HCT116 (cell line): ENCODE measurements around the gene TMEM135. TPM values are rescaled to one million over a fixed set of nuclear protein-coding genes. Genes with fewer than 3 reads are reported as not detected.

Source experiments
- ATAC-seq: fragments of 200-7000 bp; cut with Tn5 transposase; 2 replicates; pipeline ENCODE4 v1.9.1; 2020; ENCODE audit warnings: mild to moderate bottlenecking, moderate library complexity
- BruUV-seq: library from RNA; stranded (reverse); fragments of 400-500 nt; replicated peaks from 2 replicates; lab custom pipeline; 2021; lab: Mats Ljungman, UMichigan
- CTCF ChIA-PET: fragments of 300-600 bp; sonication (Branson Sonifier 250); formaldehyde crosslinking; loops from one replicate; lab custom pipeline; 2021; ENCODE audit warnings: antibody characterized with exemption; lab: Charles Lee
- POLR2A ChIA-PET: fragments of 300-600, 350-600 bp; sonication (Branson Sonifier 250); formaldehyde crosslinking; loops from one replicate; lab custom pipeline; 2021; ENCODE audit warnings: antibody characterized with exemption; lab: Charles Lee
- RAD21 ChIA-PET, 2 experiments: fragments of 300-600 bp; sonication (Branson Sonifier 250); formaldehyde crosslinking; loops; one replicate each; lab custom pipeline; 2023; ENCODE audit warnings: low total read pairs in 2 of 2; ENCODE audit not compliant: uncharacterized antibody in 2 of 2, unreplicated experiment in 2 of 2, low non-redundant PET in 1 of 2; lab: Charles Lee
- DNase-seq: peaks from one replicate; pipeline ENCODE4 v3.0.0-alpha.2; 2010; ENCODE audit warnings: low read depth, low spot score
- H2AFZ ChIP-seq: fragments of 200-600 bp; shearing (Covaris generic), sonication (generic); 2 replicates; pipeline ENCODE4 v1.6.1; 2017; ENCODE audit warnings: low read depth, mixed run types, mixed read lengths, antibody characterized with exemption, low read length; ENCODE audit not compliant: poor library complexity, severe bottlenecking
- H3K27ac ChIP-seq: 2 replicates; pipeline ENCODE4 v1.5.1; 2012; ENCODE audit warnings: low read depth, low read length
- H3K27me3 ChIP-seq: fragments of 200-600 bp; sonication (generic); 2 replicates; pipeline ENCODE4 v1.6.1; 2016; ENCODE audit warnings: mixed run types, low read length, mixed read lengths; ENCODE audit not compliant: insufficient read depth
- H3K36me3 ChIP-seq, 2 experiments: fragments of 200-500 bp in 1 of 2; fragments of 200-600 bp in 1 of 2; sonication (Bioruptor generic) in 1 of 2; sonication (generic) in 1 of 2; 2 replicates each; pipeline versions ENCODE4 v1.5.1 to v1.6.1; 2014 to 2016; ENCODE audit warnings: low read length in 2 of 2, inconsistent platforms in 1 of 2, mixed read lengths in 1 of 2, mixed run types in 1 of 2; ENCODE audit not compliant: insufficient read depth in 2 of 2, control insufficient read depth in 1 of 2
- H3K4me1 ChIP-seq, 2 experiments: fragments of 200-600 bp in 1 of 2; sonication (generic) in 1 of 2; 2 replicates each; pipeline versions ENCODE4 v1.5.1 to v1.6.1; 2012 to 2017; ENCODE audit warnings: low read length in 2 of 2, inconsistent platforms in 1 of 2, mild to moderate bottlenecking in 1 of 2, mixed read lengths in 1 of 2, mixed run types in 1 of 2, moderate library complexity in 1 of 2; ENCODE audit not compliant: insufficient read depth in 2 of 2, control insufficient read depth in 1 of 2
- H3K4me2 ChIP-seq: fragments of 200-600 bp; sonication (generic); 2 replicates; pipeline ENCODE4 v1.6.1; 2017; ENCODE audit warnings: mixed run types, low read length, mixed read lengths
- H3K4me3 ChIP-seq, 2 experiments: fragments of 200-600 bp in 1 of 2; sonication (generic) in 1 of 2; replicated peaks in 1 of 2; 2 replicates each; pipeline ENCODE4 v1.5.1; 2011 to 2016; ENCODE audit warnings: low read length in 2 of 2, control low read depth in 1 of 2, low read depth in 1 of 2, mild to moderate bottlenecking in 1 of 2, mixed read lengths in 1 of 2, mixed run types in 1 of 2
- H3K79me2 ChIP-seq: fragments of 200-600 bp; sonication (generic); 2 replicates; pipeline ENCODE4 v1.6.1; 2017; ENCODE audit warnings: mild to moderate bottlenecking, mixed run types, low read length, moderate library complexity, mixed read lengths; ENCODE audit not compliant: insufficient read depth
- H3K9ac ChIP-seq: fragments of 200-600 bp; sonication (generic); 2 replicates; pipeline ENCODE4 v1.6.1; 2016; ENCODE audit warnings: low read length, mixed read lengths
- H3K9me2 ChIP-seq: fragments of 200-600 bp; sonication (generic), shearing (Covaris generic); 2 replicates; pipeline ENCODE4 v1.6.1; 2017; ENCODE audit warnings: mixed run types, mild to moderate bottlenecking, moderate library complexity; ENCODE audit not compliant: insufficient read depth
- H3K9me3 ChIP-seq, 2 experiments: fragments of 200-500 bp in 1 of 2; fragments of 200-600 bp in 1 of 2; sonication (Bioruptor generic) in 1 of 2; sonication (generic) in 1 of 2; 2 replicates each; pipeline ENCODE4 v1.6.1; 2014 to 2017; ENCODE audit warnings: low read length in 2 of 2, mixed read lengths in 2 of 2, inconsistent platforms in 1 of 2, low read depth in 1 of 2, mild to moderate bottlenecking in 1 of 2, mixed run types in 1 of 2, moderate library complexity in 1 of 2; ENCODE audit not compliant: control insufficient read depth in 1 of 2, insufficient read depth in 1 of 2
- H4K20me1 ChIP-seq: fragments of 200-600 bp; sonication (generic), shearing (Covaris generic); 2 replicates; pipeline ENCODE4 v1.6.1; 2017; ENCODE audit warnings: mixed run types, mild to moderate bottlenecking, moderate library complexity; ENCODE audit not compliant: insufficient read depth
- CBX3 ChIP-seq: IDR thresholded peaks from 2 replicates; pipeline ENCODE4 v1.6.1; 2012; ENCODE audit warnings: low read depth
- CTCF ChIP-seq, 3 experiments: fragments of 200-600 bp in 1 of 3; sonication (generic) in 1 of 3; IDR thresholded peaks in 2 of 3; conservative IDR thresholded peaks in 1 of 3; 2 replicates each; pipeline ENCODE4 v1.5.1; 2012 to 2017; ENCODE audit warnings: low read depth in 2 of 3, low read length in 2 of 3, antibody characterized with exemption in 1 of 3, borderline replicate concordance in 1 of 3, control low read depth in 1 of 3, mild to moderate bottlenecking in 1 of 3, mixed read lengths in 1 of 3, mixed run types in 1 of 3, moderate library complexity in 1 of 3; ENCODE audit not compliant: insufficient read depth in 1 of 3
- ELF1 ChIP-seq: IDR thresholded peaks from 2 replicates; pipeline ENCODE4 v1.6.1; 2012; ENCODE audit warnings: low read depth, borderline replicate concordance
- EZH2 ChIP-seq: fragments of 200-600 bp; sonication (generic); IDR thresholded peaks from 2 replicates; pipeline ENCODE4 v1.6.1; 2017; ENCODE audit warnings: antibody characterized with exemption, mixed run types
- EZH2phosphoT487 ChIP-seq: fragments of 200-600 bp; IDR thresholded peaks from 2 replicates; pipeline ENCODE4 v1.6.1; 2018; ENCODE audit warnings: antibody characterized with exemption, borderline replicate concordance
- JUND ChIP-seq: IDR thresholded peaks from 2 replicates; pipeline ENCODE4 v1.6.1; 2012
- MAX ChIP-seq: IDR thresholded peaks from 2 replicates; pipeline ENCODE4 v1.6.1; 2012
- POLR2A ChIP-seq: IDR thresholded peaks from 2 replicates; pipeline ENCODE4 v1.7.0; 2011; ENCODE audit warnings: borderline replicate concordance; ENCODE audit not compliant: insufficient read depth, insufficient read length; ENCODE audit errors: extremely low read depth
- POLR2AphosphoS5 ChIP-seq: IDR thresholded peaks from 2 replicates; pipeline ENCODE4 v1.6.1; 2011; ENCODE audit warnings: mild to moderate bottlenecking, low read depth, low read length, moderate library complexity
- REST ChIP-seq: IDR thresholded peaks from 2 replicates; pipeline ENCODE4 v1.6.1; 2012; ENCODE audit warnings: low read depth
- SP1 ChIP-seq: IDR thresholded peaks from 2 replicates; pipeline ENCODE4 v1.6.1; 2012; ENCODE audit warnings: low read depth
- SRF ChIP-seq: IDR thresholded peaks from 2 replicates; pipeline ENCODE4 v1.6.1; 2012; ENCODE audit warnings: low read depth
- TCF7L2 ChIP-seq: IDR thresholded peaks from 2 replicates; pipeline ENCODE4 v1.7.0; 2011; ENCODE audit warnings: borderline replicate concordance, inconsistent platforms; ENCODE audit not compliant: insufficient read depth, insufficient read length; ENCODE audit errors: extremely low read depth
- YY1 ChIP-seq: IDR thresholded peaks from 2 replicates; pipeline ENCODE4 v1.6.1; 2011; ENCODE audit warnings: low read length, low read depth, moderate library complexity, mild to moderate bottlenecking; ENCODE audit not compliant: insufficient replicate concordance; ENCODE audit errors: extremely low read depth
- ZNF274 ChIP-seq: fragments of 200-500 bp; sonication (Bioruptor generic); IDR thresholded peaks from 2 replicates; pipeline ENCODE4 v1.6.1; 2014; ENCODE audit warnings: mild to moderate bottlenecking, low read depth, low read length, inconsistent platforms
- intact Hi-C: fragments of 100-400 bp; cut with micrococcal nuclease; formaldehyde crosslinking; loops from 2 replicates; pipeline ENCODE4 v1.10.0; 2022
- total RNA-seq: library from RNA; stranded (reverse); gene quantifications from one replicate; pipeline ENCODE4 v1.2.1, GENCODE V29; 2021; ENCODE audit not compliant: unreplicated experiment

TMEM135 gene
- total RNA-seq, 1 experiment from 2014 or later: 50.6 TPM

- Histone ChIP-seq H3K27me3 (no peaks in the 10 kb centered on the region), H3K79me2 (no peaks in the 10 kb centered on the region), H3K4me1 (no peaks in the 10 kb centered on the region), H4K20me1 (no peaks in the 10 kb centered on the region), H3K36me3 (no peaks in the 10 kb centered on the region), H3K9me2 (no peaks in the 10 kb centered on the region), H3K4me3 (no peak overlapping the region), H3K9ac (no peak overlapping the region), H3K27ac (no peak overlapping the region), H3K9me3 (no peaks in the 10 kb centered on the region), H2AFZ (no peak overlapping the region), H3K4me2 (no peak overlapping the region)
- DNase-seq: no peak
- ChIA-PET CTCF (interaction anchor here (1.1 kb wide), 1 partner anchor 390 kb away, joined by 3 read pairs; no protein-coding TSS in a partner anchor), POLR2A (no interaction called here), RAD21 (no interaction called here)
- no TSS peak for BruUV-seq
- no peak for ATAC-seq
- no peak for TF ChIP-seq POLR2AphosphoS5
- TF ChIP-seq EZH2phosphoT487: no peak
- no peak for TF ChIP-seq EZH2
- TF ChIP-seq ZNF274: no peak
- no peak for TF ChIP-seq ELF1
- no peak for TF ChIP-seq SP1
- TF ChIP-seq JUND: no peak
- no peak for TF ChIP-seq POLR2A
- no peak for TF ChIP-seq REST
- no peak for TF ChIP-seq YY1
- TF ChIP-seq MAX: no peak
- no peak for TF ChIP-seq CTCF (IDR thresholded peaks at IDR 0.05 in 2 of 3, conservative IDR thresholded peaks at IDR 0.05 in 1 of 3; ENCODE audit: borderline replicate concordance in 1 of 3, insufficient read depth in 1 of 3, low read depth in 2 of 3, low read length in 2 of 3)
- TF ChIP-seq TCF7L2: no peak
- no peak for TF ChIP-seq SRF
- TF ChIP-seq CBX3: no peak
- intact Hi-C loops: no loop called here
These were observed 291.4 kb downstream of the TMEM135 start for GRCh38 chr11:87329172-87329571.
